Measurements from ENCODE around the gene CCT7. TPM values are rescaled to one million over a fixed set of nuclear protein-coding genes. Genes with fewer than 3 reads are reported as not detected.

CCT7 gene
- total RNA-seq, 1 donor from 2014 or later, result 218 TPM

DNA sequence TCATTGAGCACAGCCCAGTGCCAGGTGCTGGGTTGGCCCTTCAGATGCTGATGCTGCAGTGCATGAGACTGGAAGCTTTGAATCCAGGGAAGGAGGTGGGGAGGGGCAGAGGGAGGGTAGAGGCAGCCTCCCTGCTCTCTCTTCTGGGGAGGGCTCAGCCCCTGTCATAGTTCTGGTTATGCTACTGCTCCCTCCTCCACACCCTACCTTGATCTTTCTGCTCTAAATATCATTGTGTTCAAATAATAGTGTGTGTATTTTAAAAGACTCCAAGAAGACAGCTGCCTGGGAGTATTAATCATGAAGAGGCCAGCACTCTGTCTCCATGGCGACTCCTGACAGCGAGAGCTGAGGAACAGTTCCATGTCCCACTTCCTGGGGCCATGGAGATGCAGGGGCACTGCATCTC is 63.0 kb downstream of the CCT7 start:
- Mint-ChIP-seq H3K36me3 (no peaks in the 10 kb centered on the region), H3K27me3 (ENCODE audit: low read depth) (peaks cover 91% of the 10 kb centered on the region), H3K27ac (no peak overlapping the region)

DNA sequence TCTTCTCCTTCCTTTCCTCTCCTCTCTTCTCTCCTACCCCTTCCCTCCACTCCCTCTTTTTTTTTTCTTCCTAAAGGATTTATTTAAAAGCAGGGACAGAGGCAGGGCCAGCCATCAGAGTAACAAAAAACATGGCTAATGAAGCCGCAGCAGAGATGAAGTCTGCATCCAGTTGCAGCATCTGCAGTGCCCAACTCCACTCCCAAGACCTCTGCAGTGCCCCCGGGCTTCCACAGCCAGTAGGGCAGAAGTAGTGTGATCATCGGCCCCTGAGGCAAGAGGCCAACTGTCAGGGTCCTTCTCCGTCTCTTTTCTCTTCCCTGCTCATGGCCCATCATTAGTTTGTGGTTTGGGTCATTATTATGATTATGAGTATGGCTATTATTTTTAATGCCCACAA is 63.5 kb downstream of the CCT7 start:
- Mint-ChIP-seq H3K9me3 (no peaks in the 10 kb centered on the region), H3K27ac (no peak overlapping the region), H3K4me1 (no peaks in the 10 kb centered on the region), H3K4me3 (no peak overlapping the region), H3K36me3 (no peaks in the 10 kb centered on the region), H3K27me3 (ENCODE audit: low read depth) (peaks cover 91% of the 10 kb centered on the region)
- TF ChIP-seq, protein P1, sequence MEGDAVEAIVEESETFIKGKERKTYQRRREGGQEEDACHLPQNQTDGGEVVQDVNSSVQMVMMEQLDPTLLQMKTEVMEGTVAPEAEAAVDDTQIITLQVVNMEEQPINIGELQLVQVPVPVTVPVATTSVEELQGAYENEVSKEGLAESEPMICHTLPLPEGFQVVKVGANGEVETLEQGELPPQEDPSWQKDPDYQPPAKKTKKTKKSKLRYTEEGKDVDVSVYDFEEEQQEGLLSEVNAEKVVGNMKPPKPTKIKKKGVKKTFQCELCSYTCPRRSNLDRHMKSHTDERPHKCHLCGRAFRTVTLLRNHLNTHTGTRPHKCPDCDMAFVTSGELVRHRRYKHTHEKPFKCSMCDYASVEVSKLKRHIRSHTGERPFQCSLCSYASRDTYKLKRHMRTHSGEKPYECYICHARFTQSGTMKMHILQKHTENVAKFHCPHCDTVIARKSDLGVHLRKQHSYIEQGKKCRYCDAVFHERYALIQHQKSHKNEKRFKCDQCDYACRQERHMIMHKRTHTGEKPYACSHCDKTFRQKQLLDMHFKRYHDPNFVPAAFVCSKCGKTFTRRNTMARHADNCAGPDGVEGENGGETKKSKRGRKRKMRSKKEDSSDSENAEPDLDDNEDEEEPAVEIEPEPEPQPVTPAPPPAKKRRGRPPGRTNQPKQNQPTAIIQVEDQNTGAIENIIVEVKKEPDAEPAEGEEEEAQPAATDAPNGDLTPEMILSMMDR (IDR thresholded peaks at IDR 0.05; ENCODE audit: unreplicated experiment), result no peak
- DNase-seq (ENCODE audit: low spot score in 2 of 2, unreplicated experiment in 2 of 2), result no peak

More for the DNA sequence above, 63.0 kb downstream of the CCT7 start:
- Mint-ChIP-seq H3K4me1 (no peaks in the 10 kb centered on the region), H3K9me3 (no peaks in the 10 kb centered on the region), H3K4me3 (no peak overlapping the region)
- TF ChIP-seq, protein P1 (IDR thresholded peaks at IDR 0.05; ENCODE audit: unreplicated experiment), result no peak
- no peak for DNase-seq (ENCODE audit: low spot score in 2 of 2, unreplicated experiment in 2 of 2)

DNA sequence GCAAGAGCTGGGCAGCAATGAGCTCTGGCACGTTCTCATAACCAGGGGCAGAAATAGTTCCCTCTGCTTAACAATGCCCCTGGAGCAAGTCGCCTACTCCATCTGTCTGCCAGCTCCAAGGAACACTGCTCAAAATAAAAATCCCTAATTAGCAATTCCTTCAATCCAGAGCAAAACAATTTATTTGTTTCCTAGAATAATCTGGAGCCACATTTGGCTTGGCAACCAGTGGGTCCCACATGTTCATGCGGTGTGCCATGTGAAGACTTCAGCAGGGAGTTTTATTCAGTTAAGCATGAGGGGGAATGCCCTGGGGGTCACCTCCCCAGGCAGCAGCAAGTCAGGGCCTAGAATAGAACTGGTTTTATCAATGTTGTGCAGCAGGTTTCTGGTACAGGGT is 66.8 kb downstream of the CCT7 start:
- H3K27me3 Mint-ChIP-seq (ENCODE audit: low read depth), result peaks cover 92% of the 10 kb centered on the region
- TF ChIP-seq, protein P1 (IDR thresholded peaks at IDR 0.05; ENCODE audit: unreplicated experiment), result no peak
- no peaks in the 10 kb centered on the region for H3K4me1 Mint-ChIP-seq
- no peak for DNase-seq (ENCODE audit: low spot score in 2 of 2, unreplicated experiment in 2 of 2)
- H3K27ac Mint-ChIP-seq, result no peak overlapping the region
- H3K36me3 Mint-ChIP-seq, result no peaks in the 10 kb centered on the region
- H3K4me3 Mint-ChIP-seq, result no peak overlapping the region
- no peaks in the 10 kb centered on the region for H3K9me3 Mint-ChIP-seq

DNA sequence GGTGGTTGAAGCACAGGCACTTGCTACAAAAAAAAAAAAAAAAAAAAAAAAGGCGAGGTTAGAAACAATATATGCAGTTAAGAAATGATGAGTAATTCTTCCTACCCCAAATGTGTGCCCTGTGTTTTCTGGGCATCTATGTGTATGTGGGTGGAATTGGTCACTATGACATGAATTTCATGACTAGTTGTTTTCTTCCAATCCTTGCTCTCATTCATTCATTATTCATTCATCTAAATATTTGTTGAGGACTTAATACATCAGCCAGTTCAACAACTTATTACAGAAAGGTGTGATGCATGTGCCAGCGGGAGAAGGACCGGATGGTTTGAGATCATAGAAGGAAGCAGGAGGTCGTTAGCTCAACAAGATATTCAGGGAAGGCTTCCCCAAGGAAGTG is 67.5 kb downstream of the CCT7 start:
- TF ChIP-seq, protein P1 (IDR thresholded peaks at IDR 0.05; ENCODE audit: unreplicated experiment), result no peak
- H3K27ac Mint-ChIP-seq, result no peak overlapping the region
- H3K4me3 Mint-ChIP-seq, result no peak overlapping the region
- no peaks in the 10 kb centered on the region for H3K4me1 Mint-ChIP-seq
- no peak for DNase-seq (ENCODE audit: low spot score in 2 of 2, unreplicated experiment in 2 of 2)
- H3K36me3 Mint-ChIP-seq, result no peaks in the 10 kb centered on the region
- H3K27me3 Mint-ChIP-seq (ENCODE audit: low read depth), result peaks cover 91% of the 10 kb centered on the region
- no peaks in the 10 kb centered on the region for H3K9me3 Mint-ChIP-seq

Other genes starting within 250 kb of the CCT7 start
- gene SFXN5, start 162.6 kb upstream of the CCT7 start, total RNA-seq, result 18.8 to 20.2 TPM (median 18.9 TPM) in 3 replicates
- gene RAB11FIP5, start 121.4 kb upstream of the CCT7 start, total RNA-seq, result 23.3 to 25.4 TPM (median 25.1 TPM) in 3 replicates
- not detected in 3 replicates for gene NOTO, start 31.7 kb upstream of the CCT7 start, total RNA-seq
- 29.8 to 34.3 TPM (median 34.2 TPM) in 3 replicates for gene SMYD5, start 20.1 kb upstream of the CCT7 start, total RNA-seq
- gene PRADC1, start 1.1 kb upstream of the CCT7 start, total RNA-seq, result 5.9 to 6.9 TPM (median 6.6 TPM) in 3 replicates
- gene FBXO41, start 50.2 kb downstream of the CCT7 start, total RNA-seq, result 7.6 to 8.1 TPM (median 7.8 TPM) in 3 replicates
- gene EGR4, start 59.2 kb downstream of the CCT7 start, total RNA-seq, result 0.34 to 0.49 TPM (median 0.36 TPM) in 3 replicates
- 38.7 to 42.2 TPM (median 40.6 TPM) in 3 replicates for gene ALMS1, start 151.5 kb downstream of the CCT7 start, total RNA-seq

Data from mesothelial cell of epicardium (in vitro differentiated cells).